Ramos (cell line): ENCODE measurements around the gene CADM1.

Source experiments
- in situ Hi-C: fragments of 300-500 bp; cut with MboI; formaldehyde crosslinking; loops from one replicate; pipeline ENCODE4 v1.14.3; 2022; ENCODE audit warnings: low sequenced_read_pairs; ENCODE audit not compliant: unreplicated experiment

The CADM1 gene

DNA sequence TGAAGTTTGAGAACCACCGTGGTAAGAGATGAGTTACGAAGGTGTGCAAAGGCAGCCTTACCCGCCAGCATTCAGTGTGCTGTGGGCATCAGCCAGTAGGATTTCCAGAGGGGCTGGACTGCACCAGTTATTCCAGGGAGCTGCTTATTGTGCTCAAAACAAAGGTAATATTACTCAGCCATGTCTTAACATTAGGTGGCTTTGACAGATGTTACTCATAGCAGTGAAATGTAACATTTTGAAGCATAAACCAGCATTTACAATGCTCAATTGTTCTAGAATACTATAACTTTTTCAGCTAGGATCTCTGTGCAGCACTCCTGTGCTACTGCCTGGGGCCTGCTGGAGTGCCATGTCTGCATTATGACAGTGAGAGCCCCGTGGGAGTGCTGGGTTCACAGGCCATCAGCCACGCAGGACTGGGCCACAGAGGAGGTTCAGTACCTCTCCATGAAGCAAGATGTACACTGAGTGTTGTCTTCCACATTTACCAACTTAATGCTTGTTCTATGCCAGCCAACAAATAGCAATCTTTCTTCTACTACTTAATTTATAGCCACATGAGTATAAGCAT is 238.1 kb downstream of the CADM1 start:
- in situ Hi-C loops: no loop called here

DNA sequence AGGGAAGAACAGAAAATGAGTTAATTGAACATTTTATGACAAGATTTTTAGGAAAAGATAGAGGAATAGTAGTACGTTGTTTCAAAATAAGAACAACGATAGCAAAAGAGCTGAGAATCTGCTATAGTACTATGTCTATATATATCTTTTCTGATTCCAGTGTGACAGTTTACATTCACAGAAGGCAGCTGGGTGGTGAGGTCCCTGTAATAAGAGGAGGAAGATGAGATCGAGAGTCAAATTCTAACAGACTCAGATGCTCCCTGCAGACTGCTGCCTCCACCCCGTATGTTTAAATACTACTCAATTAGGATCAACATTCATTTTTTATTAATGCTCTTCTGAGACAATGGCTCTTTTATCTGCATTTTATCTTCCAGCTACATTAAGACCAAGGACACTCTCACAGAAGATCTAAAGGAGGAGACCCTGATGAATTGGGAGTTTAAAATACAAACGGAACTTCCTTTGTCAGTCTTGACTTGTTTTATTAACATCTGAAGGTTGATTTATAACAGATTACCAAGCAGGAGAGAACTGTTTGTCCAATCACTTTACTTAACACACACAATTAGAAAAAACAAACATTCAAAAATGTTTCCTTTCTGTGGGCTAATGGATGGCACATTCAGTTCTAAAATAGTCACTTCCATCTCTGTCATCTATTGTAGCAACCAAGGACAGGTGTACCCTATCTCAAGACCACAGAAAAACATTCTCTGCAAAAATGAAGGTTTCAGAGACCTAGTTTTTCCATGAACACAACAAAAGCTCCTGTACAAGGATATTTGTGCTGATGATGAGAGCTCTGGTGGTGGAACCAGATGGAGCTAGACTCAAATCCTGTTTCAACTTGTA is 240.2 kb downstream of the CADM1 start:
- in situ Hi-C loops: no loop called here

DNA sequence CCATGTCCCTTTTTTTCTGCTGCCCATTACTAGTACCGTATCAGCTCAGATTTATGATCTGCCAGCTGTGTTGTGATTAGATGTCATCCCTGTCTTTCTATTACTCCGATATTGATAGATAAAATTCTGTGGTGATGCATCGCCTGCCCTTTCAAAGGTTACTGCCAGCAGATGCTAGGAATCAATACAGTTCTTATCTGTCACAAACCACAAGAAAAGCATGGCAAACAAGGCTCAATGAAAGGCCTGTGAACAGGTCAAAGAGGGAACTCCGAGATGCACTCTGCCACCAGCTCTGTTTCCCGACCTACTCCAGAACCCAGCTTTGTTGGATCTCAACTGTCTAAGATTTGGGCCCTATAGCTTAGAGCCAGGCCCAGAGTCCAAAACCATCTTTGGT is 246.0 kb downstream of the CADM1 start:
- in situ Hi-C loops: no loop called here

DNA sequence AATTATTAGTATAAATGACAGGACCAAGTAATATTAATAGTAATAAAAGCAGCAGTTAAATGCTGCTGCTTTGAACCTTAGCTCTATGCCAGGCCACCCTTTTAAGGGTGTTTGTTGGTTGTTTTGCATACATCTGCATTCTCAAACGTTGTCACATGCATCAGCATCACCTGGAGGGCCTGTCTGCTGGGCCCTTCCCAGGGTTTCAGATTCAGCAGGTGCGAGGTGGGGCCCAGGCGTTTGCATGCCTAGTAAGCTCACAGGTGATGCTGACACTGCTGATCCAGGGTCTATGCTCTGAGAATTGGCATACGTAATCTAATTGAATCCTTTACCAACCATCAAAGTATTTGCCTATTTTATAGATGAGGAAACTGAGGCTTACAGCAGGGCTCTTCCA is 246.5 kb downstream of the CADM1 start:
- in situ Hi-C loops: no loop called here

DNA sequence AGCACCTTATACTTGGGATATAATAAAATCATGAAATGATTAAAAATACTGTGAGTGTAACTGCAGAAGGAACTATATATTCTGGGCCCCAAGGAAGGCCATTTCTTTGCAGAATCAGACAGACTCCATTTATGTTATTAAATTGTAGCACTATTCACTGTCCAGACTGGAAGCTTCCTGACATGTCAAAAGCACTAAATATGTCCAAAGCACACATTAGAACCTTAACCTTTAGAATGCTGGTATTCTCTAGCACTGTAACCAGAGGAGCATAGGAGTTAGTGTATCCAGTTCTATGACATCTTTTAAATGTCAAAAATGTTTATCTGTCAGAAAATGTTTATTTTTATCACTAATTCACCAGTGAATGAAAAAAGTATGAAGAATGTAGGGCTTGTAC is 246.9 kb downstream of the CADM1 start:
- in situ Hi-C loops: no loop called here

DNA sequence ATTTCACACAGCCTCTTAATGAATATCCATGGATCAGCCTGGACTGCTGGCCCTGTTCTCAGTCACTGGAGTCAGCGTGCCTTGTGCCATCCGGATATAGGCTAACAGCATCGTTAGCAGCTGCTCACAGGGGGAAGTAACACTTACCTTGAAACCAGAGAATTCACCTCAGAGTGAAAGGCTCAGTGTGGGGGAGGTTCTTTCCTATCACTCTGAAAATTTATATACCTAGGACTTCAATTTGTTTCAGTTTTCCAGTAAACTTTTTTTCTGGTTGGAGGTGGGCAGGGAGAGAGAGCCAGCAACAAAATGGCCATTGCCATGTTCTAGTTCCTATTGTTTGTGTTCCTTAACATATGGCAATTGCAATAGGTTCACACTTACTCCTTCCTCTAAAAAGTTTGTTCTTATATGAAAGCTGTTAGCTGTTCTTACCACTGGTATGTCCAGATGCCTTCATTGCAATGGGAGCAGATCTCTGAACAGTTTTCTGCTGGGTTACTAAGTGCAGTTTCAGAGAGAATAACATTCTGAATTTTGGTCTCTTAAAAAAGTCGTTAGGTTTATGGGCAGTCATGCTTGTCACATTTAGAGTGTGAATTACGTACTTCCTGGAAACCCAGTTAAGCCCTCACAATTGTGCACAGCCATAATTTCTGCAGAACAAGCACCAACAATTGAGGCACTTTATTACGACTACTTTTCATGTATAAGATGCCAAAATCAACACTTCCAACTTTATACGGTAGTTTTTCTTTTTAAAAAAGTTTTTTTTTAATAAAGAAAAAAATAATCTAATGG is 247.6 kb downstream of the CADM1 start:
- in situ Hi-C loops: no loop called here

DNA sequence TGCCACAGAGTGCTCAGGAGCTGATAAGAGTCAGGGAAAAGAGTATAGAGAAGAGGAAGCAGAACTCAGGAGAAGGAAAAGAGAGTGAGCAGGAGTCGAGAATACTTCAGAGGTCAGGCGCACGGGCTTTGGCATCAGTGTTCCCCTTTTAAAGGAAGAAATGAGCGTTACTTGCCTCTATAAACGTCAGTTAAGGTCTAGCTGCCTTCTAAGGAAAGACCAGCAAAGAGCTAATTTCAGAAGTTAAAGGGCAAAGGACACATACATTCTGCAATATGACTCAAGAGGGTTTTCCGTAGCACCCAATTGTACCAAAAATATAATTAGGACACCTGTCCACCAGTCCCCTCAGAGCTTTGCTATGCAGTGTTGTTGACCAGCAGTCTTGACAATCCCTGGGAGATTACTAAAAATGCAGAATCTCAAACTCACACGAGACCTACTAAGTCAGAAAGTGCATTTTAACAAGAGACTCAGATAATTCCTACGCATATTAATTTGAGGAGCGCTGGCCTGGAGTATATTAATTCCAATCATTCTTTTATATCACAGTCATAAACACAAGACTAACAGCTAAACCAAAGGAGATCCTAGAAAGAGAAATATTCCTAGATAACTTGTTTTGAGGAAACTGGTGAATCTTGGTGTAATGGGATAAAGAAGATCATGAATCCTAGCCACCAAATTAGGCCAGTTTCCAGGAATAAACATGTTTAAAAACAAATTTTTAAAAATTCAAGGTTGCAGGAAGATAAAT is 249.0 kb downstream of the CADM1 start:
- in situ Hi-C loops: no loop called here

DNA sequence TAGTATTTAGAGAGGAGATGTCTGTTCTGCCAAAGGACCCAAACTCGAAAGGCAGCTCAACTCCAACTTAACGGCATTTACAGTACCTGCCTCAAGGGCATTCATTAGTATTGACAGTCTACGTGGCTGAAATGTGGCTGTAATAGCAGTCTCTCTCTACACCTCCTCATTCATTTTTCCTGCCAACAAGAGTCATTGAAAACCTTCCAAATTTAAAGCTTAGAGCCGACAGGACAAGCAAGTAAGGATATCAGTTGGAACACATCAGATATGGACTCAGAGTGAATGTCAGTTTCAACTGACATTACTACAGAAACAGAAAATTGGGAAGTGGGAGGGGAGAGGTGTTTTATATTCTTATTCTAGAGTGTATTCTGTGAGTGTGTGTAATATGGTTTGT is 253.1 kb downstream of the CADM1 start:
- in situ Hi-C loops: no loop called here

DNA sequence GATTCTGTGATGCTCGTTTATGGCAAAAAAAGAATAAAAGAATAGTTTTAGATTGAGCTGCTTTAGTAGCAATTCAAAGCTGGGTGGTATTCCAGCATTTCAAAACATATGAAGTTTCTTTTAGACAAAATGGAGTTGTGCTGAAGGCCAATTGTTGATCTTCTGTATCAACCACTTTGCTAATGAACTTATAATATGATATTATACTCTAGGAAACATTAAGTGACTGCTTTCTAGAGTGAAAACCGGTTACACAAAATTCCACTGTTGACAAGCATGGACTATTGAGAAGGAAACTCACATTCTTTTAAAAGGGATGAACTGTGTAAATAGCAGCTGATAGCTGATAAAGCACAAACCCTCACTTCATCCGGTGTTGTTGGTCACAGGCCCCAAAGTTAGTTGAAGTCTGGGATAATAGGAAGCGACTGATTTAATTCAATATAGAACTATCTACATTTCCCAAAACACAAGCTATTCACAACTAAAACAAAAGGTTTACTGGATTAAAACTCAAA is 255.1 kb downstream of the CADM1 start:
- in situ Hi-C loops: no loop called here

DNA sequence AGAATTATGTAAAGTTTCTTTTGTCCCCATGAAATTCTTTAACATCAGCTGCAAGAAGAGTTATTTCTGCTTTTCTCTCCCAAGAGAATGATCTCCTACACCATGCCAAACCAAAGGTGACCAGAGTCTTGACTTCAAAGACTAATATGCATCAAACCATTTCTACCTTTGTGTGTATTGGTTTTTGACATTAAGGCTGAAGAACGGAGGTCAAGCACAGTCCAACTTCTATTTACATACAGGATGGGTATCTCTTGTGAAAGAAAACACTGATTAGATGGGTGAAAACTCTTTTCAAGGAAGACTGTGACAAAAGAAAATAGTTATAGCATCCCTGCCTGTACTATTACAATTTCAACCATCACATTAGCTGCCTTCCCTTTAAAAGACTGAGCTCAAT is 256.3 kb downstream of the CADM1 start:
- in situ Hi-C loops: no loop called here

DNA sequence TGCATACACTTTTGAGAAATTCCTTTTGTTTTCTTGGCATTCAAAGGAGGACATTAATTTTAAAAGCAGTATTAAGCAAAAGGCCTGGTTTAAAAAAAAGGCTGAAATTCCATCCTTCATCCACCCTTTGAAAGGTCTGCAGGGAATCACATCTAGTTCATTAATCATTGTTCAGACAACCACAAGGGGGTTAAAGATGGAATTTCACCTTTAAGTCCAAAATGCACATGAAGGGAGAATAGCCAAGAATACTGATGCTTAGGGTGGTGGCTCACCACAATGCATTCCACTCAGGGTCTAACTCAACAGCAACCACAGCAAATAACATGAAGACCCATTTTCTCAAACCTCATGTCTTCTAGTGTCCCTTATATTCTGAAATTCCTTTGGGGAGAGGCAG is 256.9 kb downstream of the CADM1 start:
- in situ Hi-C loops: no loop called here

DNA sequence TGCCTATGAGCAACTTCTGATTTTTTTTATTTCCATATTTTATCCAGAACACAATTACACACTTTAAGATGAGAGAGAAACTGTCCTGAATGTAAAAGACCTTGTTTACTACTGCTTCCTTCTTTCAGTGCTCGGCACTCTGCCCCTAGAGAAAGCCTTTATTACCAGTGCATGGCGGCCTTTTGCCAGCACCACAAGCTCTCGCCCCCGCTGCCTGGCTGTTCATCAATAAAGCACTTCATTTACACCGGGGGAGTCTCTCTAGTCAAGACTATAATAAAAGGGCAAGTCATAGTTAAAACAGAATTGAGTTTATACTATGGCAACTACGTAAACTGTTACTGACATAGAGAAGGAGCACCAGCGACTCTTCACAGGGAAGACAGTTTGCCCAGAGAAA is 259.5 kb downstream of the CADM1 start:
- in situ Hi-C loops: no loop called here

DNA sequence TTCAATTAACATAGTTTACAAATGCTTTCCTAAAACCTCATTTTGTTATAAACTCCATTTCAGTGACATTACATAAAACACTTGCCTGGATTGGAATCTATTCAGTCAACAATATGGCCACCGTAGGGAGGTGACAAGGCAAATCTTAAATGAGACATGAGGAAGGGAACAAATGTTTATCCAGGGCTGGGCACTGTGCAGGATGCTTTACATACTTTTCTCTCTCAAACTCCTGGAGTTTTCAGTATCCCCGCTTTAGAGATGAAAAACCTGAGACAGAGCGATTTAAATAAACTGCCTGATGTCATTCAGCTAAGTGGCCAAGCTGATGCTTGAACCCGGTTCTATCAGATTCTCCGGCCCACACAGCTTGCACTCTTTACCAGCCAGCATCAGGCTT is 259.9 kb downstream of the CADM1 start:
- in situ Hi-C loops: no loop called here

DNA sequence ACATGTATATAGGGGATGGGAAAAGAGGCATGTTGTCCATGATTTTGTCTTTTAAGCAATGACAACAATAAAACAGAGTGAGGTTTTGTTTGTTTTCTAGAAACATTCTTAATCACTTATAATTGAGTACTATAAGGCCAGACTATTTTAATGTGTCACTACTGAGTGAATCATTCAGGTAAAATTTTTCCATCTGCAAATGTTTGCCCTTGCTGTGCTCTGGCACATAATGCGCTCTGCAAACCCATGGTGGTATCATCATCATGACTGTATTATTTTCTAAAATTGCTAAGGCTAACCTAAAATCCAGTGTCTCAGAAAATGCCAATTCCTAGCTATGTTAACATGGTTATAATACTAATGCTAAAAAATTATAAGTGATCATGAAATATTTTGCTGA is 261.2 kb downstream of the CADM1 start:
- in situ Hi-C loops: no loop called here

DNA sequence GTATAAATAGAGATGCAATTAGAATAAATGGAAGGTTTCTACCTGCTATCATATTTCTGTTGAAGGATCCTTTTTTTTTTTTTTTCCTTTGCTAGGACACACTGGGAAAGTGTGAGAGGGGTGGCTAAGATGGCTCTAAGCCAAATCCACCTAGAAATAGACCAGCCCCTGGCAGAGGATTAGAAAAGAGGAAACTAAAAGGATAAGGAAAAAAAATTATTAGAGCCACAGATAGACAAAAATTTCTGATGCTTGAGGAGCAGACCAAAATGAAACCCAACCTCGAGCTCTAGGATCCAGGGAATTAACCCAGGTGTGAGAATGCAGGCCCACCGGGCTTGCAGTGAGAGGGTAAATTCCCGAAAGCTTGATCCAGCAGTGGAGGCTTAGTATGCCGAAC is 262.3 kb downstream of the CADM1 start:
- in situ Hi-C loops: no loop called here

DNA sequence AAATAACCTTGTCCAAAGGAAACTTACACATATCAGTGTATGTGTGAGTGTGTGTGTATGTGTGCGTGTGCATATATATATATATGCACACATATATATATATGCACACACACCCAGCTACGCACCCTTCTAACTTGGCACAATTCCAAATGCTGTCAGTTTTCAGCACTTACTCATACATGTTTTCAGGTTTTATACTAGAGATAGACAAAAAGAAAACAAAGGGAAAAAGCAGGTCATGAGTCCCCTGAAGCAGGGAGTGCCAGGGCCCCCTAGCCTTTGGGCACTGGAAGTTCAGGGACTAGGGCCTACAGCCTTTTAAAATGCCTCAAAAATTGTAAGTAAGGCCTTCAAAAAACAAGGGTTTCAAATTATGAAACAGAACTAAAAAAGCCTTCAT is 265.4 kb downstream of the CADM1 start:
- in situ Hi-C loops: no loop called here

DNA sequence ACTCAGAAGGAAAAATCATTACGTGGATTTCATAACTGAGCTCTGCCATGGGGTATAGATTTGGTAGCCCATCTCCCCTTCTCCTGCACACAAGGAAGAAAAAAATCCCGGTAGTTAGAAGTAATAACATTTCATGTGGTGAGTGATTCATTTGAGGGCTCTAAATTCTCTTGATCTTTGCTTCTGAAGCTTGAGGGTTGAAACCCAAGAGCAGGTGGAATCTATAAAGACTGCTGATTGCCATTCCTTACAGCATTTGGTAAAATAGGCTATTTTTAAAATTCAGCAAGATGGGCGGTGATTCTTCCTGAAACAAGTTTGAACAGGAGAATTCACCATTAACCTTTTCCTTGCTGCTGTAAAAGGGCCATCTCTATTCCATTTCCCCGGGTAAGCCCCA is 266.1 kb downstream of the CADM1 start:
- in situ Hi-C loops: no loop called here

DNA sequence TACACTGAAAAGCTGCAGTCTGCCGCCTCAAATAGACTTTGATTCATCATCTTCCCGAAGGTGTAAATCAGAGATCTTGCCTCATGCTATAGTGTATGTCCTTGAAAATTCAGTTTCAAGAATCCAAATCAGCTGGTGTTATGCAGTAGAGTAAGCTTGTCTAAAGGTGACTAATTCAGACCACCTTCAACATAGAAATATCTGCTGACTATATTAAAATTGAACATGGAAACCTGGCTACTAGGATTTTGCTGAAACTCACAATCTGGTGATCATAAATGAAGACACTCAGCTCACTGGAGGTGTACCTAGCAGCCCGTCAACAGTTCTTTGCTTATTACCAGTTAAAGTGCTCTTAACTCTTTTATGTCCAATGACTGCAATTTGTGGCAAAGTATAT is 266.6 kb downstream of the CADM1 start:
- in situ Hi-C loops: no loop called here

DNA sequence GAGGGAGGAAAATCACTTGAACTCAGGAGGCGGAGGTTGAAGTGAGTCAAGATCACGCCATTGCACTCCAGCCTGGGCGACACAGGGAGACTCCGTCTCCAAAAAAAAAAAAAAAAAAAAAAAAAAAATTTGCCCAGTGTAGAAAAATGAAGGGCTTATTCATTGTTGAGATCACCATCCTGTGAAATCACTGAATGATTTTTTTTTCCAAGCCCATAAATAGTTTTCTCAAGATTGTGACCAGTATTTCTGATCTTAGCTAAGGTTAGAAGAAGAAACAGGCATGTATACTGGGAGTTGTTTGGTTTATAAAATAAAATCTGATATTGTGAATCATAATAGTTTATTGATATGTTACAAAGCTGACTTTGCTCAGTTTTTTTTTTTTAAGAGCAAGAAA is 269.4 kb downstream of the CADM1 start:
- in situ Hi-C loops: no loop called here

DNA sequence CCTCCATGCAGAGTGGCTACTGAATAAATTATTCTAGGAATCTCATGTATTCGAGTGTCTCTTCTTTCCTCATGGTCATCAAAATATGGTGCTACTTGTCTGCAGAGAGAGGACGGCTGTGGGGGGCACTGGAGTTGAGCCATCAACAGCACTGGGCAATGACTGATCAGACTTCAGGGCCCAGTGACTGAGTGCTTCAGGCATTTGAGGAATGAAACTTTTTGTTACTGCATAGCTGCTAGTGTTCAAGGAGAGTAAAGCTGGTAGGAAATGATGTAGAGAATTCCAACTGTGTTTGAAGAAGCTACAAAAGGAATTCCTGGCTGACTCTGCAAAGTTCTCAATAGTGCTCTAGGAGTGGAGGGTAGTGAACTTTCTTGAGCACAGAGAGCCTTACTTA is 277.7 kb downstream of the CADM1 start:
- in situ Hi-C loops: no loop called here
